HL-60 (cell line): Measurements from ENCODE around the gene MRPL23.

Source experiments
- DNase-seq, 2 experiments: peaks; one replicate each; pipeline ENCODE4 v3.0.0-alpha.2; 2010 to 2020; ENCODE audit warnings: low read depth in 1 of 2, low spot score in 1 of 2
- H3K27ac ChIP-seq: fragments of 250-450 bp; sonication (Bioruptor Pico); replicated peaks from 2 replicates; pipeline ENCODE4 v1.5.1; 2020; ENCODE audit warnings: mild to moderate bottlenecking, moderate library complexity
- H3K27me3 ChIP-seq: fragments of 250-450 bp; sonication (Bioruptor Pico); 2 replicates; pipeline ENCODE4 v1.5.1; 2021; ENCODE audit warnings: mild to moderate bottlenecking, moderate library complexity; ENCODE audit not compliant: insufficient read depth, poor library complexity, severe bottlenecking
- H3K4me3 ChIP-seq: replicated peaks from 2 replicates; pipeline ENCODE4 v1.5.1; 2011; ENCODE audit warnings: mild to moderate bottlenecking, control low read depth, low read length; ENCODE audit not compliant: insufficient read depth
- CTCF ChIP-seq: IDR thresholded peaks from one replicate; pipeline ENCODE4 v1.5.1; 2011; ENCODE audit warnings: low read length, control low read depth, inconsistent platforms; ENCODE audit not compliant: insufficient read depth
- GABPA ChIP-seq: IDR thresholded peaks from 2 replicates; pipeline ENCODE4 v1.6.1; 2012; ENCODE audit warnings: low read depth
- POLR2AphosphoS5 ChIP-seq: IDR thresholded peaks from 2 replicates; pipeline ENCODE4 v1.6.1; 2012; ENCODE audit warnings: low read depth
- REST ChIP-seq: IDR thresholded peaks from 2 replicates; pipeline ENCODE4 v1.6.1; 2012; ENCODE audit warnings: low read depth; ENCODE audit not compliant: insufficient replicate concordance
- SPI1 ChIP-seq: IDR thresholded peaks from 2 replicates; pipeline ENCODE4 v1.6.1; 2012; ENCODE audit warnings: low read depth, mild to moderate bottlenecking, borderline replicate concordance

The MRPL23 gene

GRCh38 chr11:1906611-1907423 lies 40.3 kb upstream of the MRPL23 start:
- TF ChIP-seq REST (no peak), SPI1 (no peak), GABPA (no peak), POLR2AphosphoS5 (no peak), CTCF (no peak)
- Histone ChIP-seq H3K27ac (no peak overlapping the region), H3K27me3 (no peaks in the 10 kb centered on the region), H3K4me3 (no peak overlapping the region)
- no peak for DNase-seq

- H3K4me3 ChIP-seq = no peak overlapping the region
- TF ChIP-seq CTCF (no peak), POLR2AphosphoS5 (no peak), GABPA (no peak), SPI1 (no peak), REST (no peak)
- H3K27ac ChIP-seq = no peak overlapping the region
- H3K27me3 ChIP-seq = no peaks in the 10 kb centered on the region
- no peak for DNase-seq
These were observed 38.5 kb upstream of the MRPL23 start for GRCh38 chr11:1908618-1909017.

GRCh38 chr11:1909524-1909923 lies 37.6 kb upstream of the MRPL23 start:
- no peak for DNase-seq
- Histone ChIP-seq H3K27ac (no peak overlapping the region), H3K27me3 (no peaks in the 10 kb centered on the region), H3K4me3 (no peak overlapping the region)
- TF ChIP-seq GABPA (no peak), CTCF (no peak), REST (no peak), SPI1 (no peak), POLR2AphosphoS5 (no peak)
